H4 (cell line): Measurements from ENCODE around the gene AURKA. TPM values are rescaled to one million over a fixed set of nuclear protein-coding genes. Genes with fewer than 3 reads are reported as not detected.

Experiments
- total RNA-seq: library from RNA; depleted of rRNA; stranded (reverse); fragments of >200 nt; shearing (Covaris generic); gene quantifications from 2 replicates; pipeline ENCODE4 v1.2.3, GENCODE V29; 2014; rRNA removed

AURKA gene
- total RNA-seq, 1 experiment from 2014 or later = 119 TPM

Other genes with a start within 250 kb of the AURKA start
- not detected in 2 replicates for gene MC3R, start 143.5 kb downstream of the AURKA start, total RNA-seq
- gene FAM210B, start 33.2 kb downstream of the AURKA start, total RNA-seq = 13.0 and 14.4 TPM in 2 replicates
- 60.8 and 69.9 TPM in 2 replicates for gene CSTF1, start 430 bp upstream of the AURKA start, total RNA-seq
- gene CASS4, start 20.0 kb upstream of the AURKA start, total RNA-seq = 0.06 and 0.10 TPM in 2 replicates
- 70.0 and 71.4 TPM in 2 replicates for gene RTF2, start 76.4 kb upstream of the AURKA start, total RNA-seq
- gene FAM209A, start 132.5 kb upstream of the AURKA start, total RNA-seq = not detected in 2 replicates
- not detected in 2 replicates for gene FAM209B, start 141.0 kb upstream of the AURKA start, total RNA-seq
- gene TFAP2C, start 237.1 kb upstream of the AURKA start, total RNA-seq = 6.2 and 7.2 TPM in 2 replicates